T-helper 2 cell (primary cell): ENCODE results near the gene SLC35F3.

Experiments
- DNase-seq, 5 experiments: peaks; one replicate each; pipeline versions ENCODE4 v3.0.0 to v3.0.0-alpha.2; 2012 to 2022

Gene SLC35F3

GRCh38 chr1:233912909-233913308, 8.4 kb downstream of the SLC35F3 start:
- no peak for DNase-seq

GRCh38 chr1:233916706-233917105, 12.2 kb downstream of the SLC35F3 start:
- no peak for DNase-seq

GRCh38 chr1:233919786-233920185, 15.3 kb downstream of the SLC35F3 start:
- DNase-seq = no peak

- DNase-seq = no peak
Observed at GRCh38 chr1:233928123-233928522, 23.6 kb downstream of the SLC35F3 start.

GRCh38 chr1:233933339-233933738, 28.9 kb downstream of the SLC35F3 start:
- no peak for DNase-seq

- DNase-seq = no peak
Observed at GRCh38 chr1:233935297-233935868, 30.9 kb downstream of the SLC35F3 start.

GRCh38 chr1:233936422-233936821, 31.9 kb downstream of the SLC35F3 start:
- no peak for DNase-seq

GRCh38 chr1:233936842-233937241, 32.4 kb downstream of the SLC35F3 start:
- DNase-seq = no peak

GRCh38 chr1:233938476-233938875, 34.0 kb downstream of the SLC35F3 start:
- DNase-seq = no peak

GRCh38 chr1:233939451-233939850, 35.0 kb downstream of the SLC35F3 start:
- no peak for DNase-seq

- DNase-seq = no peak
Observed at GRCh38 chr1:233940908-233941307, 36.4 kb downstream of the SLC35F3 start.

- no peak for DNase-seq
Observed at GRCh38 chr1:233944601-233945000, 40.1 kb downstream of the SLC35F3 start.

- DNase-seq = no peak
Observed at GRCh38 chr1:233945573-233945972, 41.1 kb downstream of the SLC35F3 start.

GRCh38 chr1:233945979-233946378, 41.5 kb downstream of the SLC35F3 start:
- no peak for DNase-seq

- no peak for DNase-seq
Observed at GRCh38 chr1:233946724-233947123, 42.2 kb downstream of the SLC35F3 start.

GRCh38 chr1:233951804-233952203, 47.3 kb downstream of the SLC35F3 start:
- DNase-seq = no peak

- no peak for DNase-seq
Observed at GRCh38 chr1:233957691-233958090, 53.2 kb downstream of the SLC35F3 start.

- DNase-seq = no peak
Observed at GRCh38 chr1:233959102-233959501, 54.6 kb downstream of the SLC35F3 start.

- no peak for DNase-seq
Observed at GRCh38 chr1:233959971-233960370, 55.5 kb downstream of the SLC35F3 start.

GRCh38 chr1:233960386-233960785, 55.9 kb downstream of the SLC35F3 start:
- DNase-seq = no peak

- DNase-seq = no peak
Observed at GRCh38 chr1:233962878-233963277, 58.4 kb downstream of the SLC35F3 start.

- DNase-seq = no peak
Observed at GRCh38 chr1:233965856-233966255, 61.4 kb downstream of the SLC35F3 start.

- no peak for DNase-seq
Observed at GRCh38 chr1:233971753-233972152, 67.3 kb downstream of the SLC35F3 start.

- no peak for DNase-seq
Observed at GRCh38 chr1:233972563-233972950, 68.1 kb downstream of the SLC35F3 start.

GRCh38 chr1:233972951-233973635, 68.6 kb downstream of the SLC35F3 start:
- DNase-seq = no peak
